HG03159 (cell line): Measurements from ENCODE around the gene EYA2.

Experiments
- ATAC-seq: cut with Tn5 transposase; IDR thresholded peaks from one replicate; pipeline ENCODE4 v1.9.1; 2021; ENCODE audit warnings: mild to moderate bottlenecking, moderate library complexity; ENCODE audit not compliant: unreplicated experiment

Gene EYA2

GRCh38 chr20:47216819-47217410 is 322.3 kb downstream of the EYA2 start:
- no peak for ATAC-seq

GRCh38 chr20:47217482-47218446 is 323.1 kb downstream of the EYA2 start:
- no peak for ATAC-seq

- no peak for ATAC-seq
Observed at GRCh38 chr20:47220161-47220582, 325.5 kb downstream of the EYA2 start.

GRCh38 chr20:47221036-47221625 is 326.5 kb downstream of the EYA2 start:
- ATAC-seq = no peak

- no peak for ATAC-seq
Observed at GRCh38 chr20:47222468-47223119, 328.0 kb downstream of the EYA2 start.

GRCh38 chr20:47223896-47224295 is 329.3 kb downstream of the EYA2 start:
- no peak for ATAC-seq

- ATAC-seq = no peak
Observed at GRCh38 chr20:47224300-47224791, 329.7 kb downstream of the EYA2 start.

- ATAC-seq = no peak
Observed at GRCh38 chr20:47224857-47225256, 330.2 kb downstream of the EYA2 start.

- ATAC-seq = no peak
Observed at GRCh38 chr20:47225458-47225857, 330.8 kb downstream of the EYA2 start.

GRCh38 chr20:47227119-47227518 is 332.5 kb downstream of the EYA2 start:
- no peak for ATAC-seq

- no peak for ATAC-seq
Observed at GRCh38 chr20:47227576-47227975, 332.9 kb downstream of the EYA2 start.

- ATAC-seq = no peak
Observed at GRCh38 chr20:47228654-47229053, 334.0 kb downstream of the EYA2 start.

- ATAC-seq = no peak
Observed at GRCh38 chr20:47230811-47231256, 336.2 kb downstream of the EYA2 start.

GRCh38 chr20:47231382-47232039 is 336.9 kb downstream of the EYA2 start:
- no peak for ATAC-seq

GRCh38 chr20:47232518-47232917 is 337.9 kb downstream of the EYA2 start:
- no peak for ATAC-seq

- ATAC-seq = no peak
Observed at GRCh38 chr20:47233333-47234188, 338.9 kb downstream of the EYA2 start.

GRCh38 chr20:47235111-47235510 is 340.5 kb downstream of the EYA2 start:
- no peak for ATAC-seq

- no peak for ATAC-seq
Observed at GRCh38 chr20:47235853-47236638, 341.4 kb downstream of the EYA2 start.

- ATAC-seq = no peak
Observed at GRCh38 chr20:47236639-47236900, 341.9 kb downstream of the EYA2 start.
